H1 (cell line): ENCODE measurements around the gene MYH9. TPM values are rescaled to one million over a fixed set of nuclear protein-coding genes. Genes with fewer than 3 reads are reported as not detected.

Experiments used
- ATF2 ChIP-seq: IDR thresholded peaks from 2 replicates; pipeline ENCODE4 v1.6.1; 2012; ENCODE audit warnings: low read length, inconsistent platforms
- BACH1 ChIP-seq: IDR thresholded peaks from 2 replicates; pipeline ENCODE4 v1.6.1; 2012; ENCODE audit warnings: low read length, improper control_type of control experiment
- CHD7 ChIP-seq: fragments of 300-600 bp; sonication (generic); IDR thresholded peaks from 2 replicates; pipeline ENCODE4 v1.7.1; 2012; ENCODE audit warnings: low read length, moderate library complexity, mild to moderate bottlenecking, inconsistent platforms; ENCODE audit not compliant: insufficient replicate concordance
- EGR1 ChIP-seq: IDR thresholded peaks from 2 replicates; pipeline ENCODE4 v1.6.1; 2011; ENCODE audit warnings: low read depth, low read length, borderline replicate concordance
- HDAC2 ChIP-seq, 2 experiments: fragments of 300-600 bp in 1 of 2; sonication (generic) in 1 of 2; IDR thresholded peaks; 2 replicates each; pipeline ENCODE4 v1.6.1; 2011 to 2012; ENCODE audit warnings: low read depth in 2 of 2, low read length in 2 of 2, mild to moderate bottlenecking in 2 of 2, moderate library complexity in 2 of 2, borderline replicate concordance in 1 of 2, inconsistent platforms in 1 of 2
- SP1 ChIP-seq: IDR thresholded peaks from 2 replicates; pipeline ENCODE4 v1.6.1; 2011; ENCODE audit warnings: low read depth, low read length
- TBP ChIP-seq: IDR thresholded peaks from 2 replicates; pipeline ENCODE4 v1.6.1; 2011; ENCODE audit warnings: low read depth, low read length, improper control_type of control experiment
- polyA plus RNA-seq, 7 experiments: library from polyadenylated mRNA; depleted of rRNA in 3 of 7; stranded (reverse) in 5 of 7; unstranded in 2 of 7; fragments of >200 nt in 5 of 7; fragments of 200-250 nt in 2 of 7; gene quantifications; 1 replicate in 5 of 7; 2 replicates in 1 of 7; 4 replicates in 1 of 7; pipeline versions ENCODE4 v1.2.1 to v1.2.3, GENCODE V29; 2011 to 2013; ENCODE audit warnings: missing spikeins in 2 of 7, mixed read lengths in 2 of 7
- total RNA-seq: library from RNA; stranded (reverse); fragmentation: NEBNext Ultra II Directional; extraction: Animal tissue kit (Norgen Biotek cat#: 25700); gene quantifications from 2 replicates; pipeline ENCODE4 v1.2.1, GENCODE V29; 2021
- TF ChIP-seq, protein P1 (sequence below): IDR thresholded peaks from 2 replicates; pipeline ENCODE4 v1.6.1; 2011; ENCODE audit warnings: low read depth, mild to moderate bottlenecking, low read length; ENCODE audit not compliant: insufficient read depth

The MYH9 gene
- total and polyA plus RNA-seq, 2 of the 8 experiments (the other 6 are each of a cell fraction or from before 2014, with no cell fraction given) = 24.9 to 322 TPM

DNA sequence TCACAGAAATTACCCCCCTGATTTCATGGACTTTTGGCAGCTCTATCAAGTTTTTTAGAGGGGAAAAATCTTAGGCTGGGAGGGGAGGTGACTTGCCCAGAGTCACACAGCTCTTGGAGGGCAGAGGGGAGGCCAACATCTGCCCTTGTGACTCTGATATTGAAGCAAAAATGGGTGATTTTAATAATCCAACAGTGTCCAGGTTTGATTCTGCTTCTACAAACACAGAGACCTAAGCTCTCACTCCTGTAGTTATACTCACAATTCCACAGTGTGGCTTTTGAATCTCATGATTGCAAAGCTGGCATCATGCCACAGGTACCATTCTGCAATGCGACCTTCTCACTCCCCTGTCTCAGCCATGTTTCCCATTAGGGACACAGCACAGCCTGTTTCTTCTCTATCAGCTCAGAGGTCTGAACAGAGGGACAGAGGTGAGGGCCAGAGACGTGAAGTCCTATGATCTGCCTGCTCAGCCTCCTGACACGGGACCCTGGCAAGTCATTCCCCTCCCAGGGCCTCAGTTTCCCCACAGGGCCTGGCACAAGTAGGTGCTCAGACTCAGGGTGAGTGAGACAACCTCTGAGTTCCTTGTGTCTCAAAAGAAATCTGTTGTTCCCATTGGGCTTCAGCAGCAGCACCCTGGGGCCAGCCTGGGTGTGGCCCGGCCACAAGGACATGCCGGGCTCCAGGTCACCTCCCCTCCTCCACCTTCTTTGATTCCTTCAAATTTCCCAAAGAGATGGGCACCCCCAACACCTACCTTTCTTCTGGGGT is 149.2 kb downstream of the MYH9 start (continued):
- TF ChIP-seq CHD7 (no peak), EGR1 (no peak), BACH1 (no peak), SP1 (no peak), ATF2 (no peak), TBP (no peak), HDAC2 (IDR thresholded peaks at IDR 0.05; ENCODE audit: borderline replicate concordance in 1 of 2, low read depth in 2 of 2, low read length in 2 of 2) (no peak)
- TF ChIP-seq, protein P1, sequence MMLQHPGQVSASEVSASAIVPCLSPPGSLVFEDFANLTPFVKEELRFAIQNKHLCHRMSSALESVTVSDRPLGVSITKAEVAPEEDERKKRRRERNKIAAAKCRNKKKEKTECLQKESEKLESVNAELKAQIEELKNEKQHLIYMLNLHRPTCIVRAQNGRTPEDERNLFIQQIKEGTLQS = no peak
